SU-DHL-6 (cell line): ENCODE measurements around the gene TMEM258.

Experiments
- H2AFZ ChIP-seq: fragments of 200-600 bp; sonication (generic); 2 replicates; pipeline ENCODE4 v1.6.1; 2014; ENCODE audit warnings: low read depth, mild to moderate bottlenecking, moderate library complexity, mixed read lengths, antibody characterized with exemption, low read length; ENCODE audit not compliant: severe bottlenecking
- H3F3A ChIP-seq: fragments of 200-600 bp; shearing (Covaris generic); 2 replicates; pipeline ENCODE4 v1.6.0; 2016; ENCODE audit warnings: antibody characterized with exemption, mild to moderate bottlenecking; ENCODE audit not compliant: insufficient read depth
- H3K27ac ChIP-seq: fragments of 200-600 bp; sonication (generic); 2 replicates; pipeline ENCODE4 v1.5.1; 2016; ENCODE audit warnings: low read depth, mild to moderate bottlenecking, low read length, moderate library complexity, mixed read lengths
- H3K27me3 ChIP-seq: fragments of 200-600 bp; sonication (generic), shearing (Covaris generic); 2 replicates; pipeline ENCODE4 v1.6.0; 2014; ENCODE audit warnings: mild to moderate bottlenecking, low read length
- H3K36me3 ChIP-seq: fragments of 200-600 bp; sonication (generic); 2 replicates; pipeline ENCODE4 v1.6.1; 2014; ENCODE audit warnings: mild to moderate bottlenecking, low read length, mixed read lengths
- H3K4me2 ChIP-seq: fragments of 300-600, 200-600 bp; shearing (Covaris generic), sonication (generic); 2 replicates; pipeline ENCODE4 v1.6.0; 2014; ENCODE audit warnings: low read length, low read depth, mild to moderate bottlenecking; ENCODE audit not compliant: poor library complexity, severe bottlenecking
- H3K4me3 ChIP-seq: fragments of 200-600 bp; sonication (generic); 2 replicates; pipeline ENCODE4 v1.5.1; 2014; ENCODE audit warnings: antibody characterized with exemption, low read length, mild to moderate bottlenecking, mixed read lengths; ENCODE audit not compliant: insufficient read depth, poor library complexity, severe bottlenecking
- H3K79me2 ChIP-seq: fragments of 200-600 bp; sonication (generic); 2 replicates; pipeline ENCODE4 v1.6.1; 2014; ENCODE audit warnings: mild to moderate bottlenecking, low read length, moderate library complexity; ENCODE audit not compliant: insufficient read depth
- H3K9ac ChIP-seq: fragments of 200-600 bp; sonication (generic); 2 replicates; pipeline ENCODE4 v1.7.0; 2014; ENCODE audit warnings: mild to moderate bottlenecking, low read length
- H3K9me2 ChIP-seq: fragments of 200-600 bp; sonication (generic); replicated peaks from 2 replicates; pipeline ENCODE4 v1.6.1; 2014; ENCODE audit warnings: low read length; ENCODE audit not compliant: insufficient read depth
- H3K9me3 ChIP-seq: fragments of 200-600 bp; sonication (generic); 2 replicates; pipeline ENCODE4 v1.6.1; 2014; ENCODE audit warnings: low read length, mixed read lengths; ENCODE audit not compliant: insufficient read depth
- H4K20me1 ChIP-seq: fragments of 200-600 bp; sonication (generic); 2 replicates; pipeline ENCODE4 v1.6.1; 2014; ENCODE audit warnings: low read depth, mild to moderate bottlenecking, antibody characterized with exemption, low read length, moderate library complexity, mixed read lengths
- CTCF ChIP-seq: fragments of 200-600 bp; sonication (generic); IDR thresholded peaks from one replicate; pipeline ENCODE4 v1.5.1; 2017; ENCODE audit warnings: antibody characterized with exemption, mild to moderate bottlenecking, low read length, moderate library complexity; ENCODE audit not compliant: insufficient read depth, poor library complexity, severe bottlenecking
- EZH2phosphoT487 ChIP-seq: fragments of 200-600 bp; sonication (generic), shearing (Covaris generic); conservative IDR thresholded peaks from 2 replicates; pipeline ENCODE4 v1.6.1; 2018; ENCODE audit warnings: mild to moderate bottlenecking, antibody characterized with exemption, low read length, moderate library complexity, mixed read lengths

TMEM258 gene

GRCh38 chr11:61763930-61764605 is 28.3 kb downstream of the TMEM258 start:
- Histone ChIP-seq H3K4me2 (no peak overlapping the region), H2AFZ (no peak overlapping the region), H3K9me3 (no peaks in the 10 kb centered on the region), H3F3A (no peaks in the 10 kb centered on the region), H4K20me1 (no peaks in the 10 kb centered on the region), H3K27me3 (no peaks in the 10 kb centered on the region), H3K4me3 (no peak overlapping the region), H3K27ac (no peak overlapping the region), H3K79me2 (no peaks in the 10 kb centered on the region), H3K36me3 (no peaks in the 10 kb centered on the region), H3K9me2 (no peaks in the 10 kb centered on the region), H3K9ac (no peak overlapping the region)
- no peak for TF ChIP-seq CTCF
- no peak for TF ChIP-seq EZH2phosphoT487

- Histone ChIP-seq H3K79me2 (no peaks in the 10 kb centered on the region), H2AFZ (no peak overlapping the region), H3K4me2 (no peak overlapping the region), H3K27me3 (no peaks in the 10 kb centered on the region), H3K4me3 (no peak overlapping the region), H3K36me3 (no peaks in the 10 kb centered on the region), H3K27ac (no peak overlapping the region), H3K9me2 (no peaks in the 10 kb centered on the region), H3K9ac (no peak overlapping the region), H3F3A (no peaks in the 10 kb centered on the region), H4K20me1 (no peaks in the 10 kb centered on the region), H3K9me3 (no peaks in the 10 kb centered on the region)
- no peak for TF ChIP-seq EZH2phosphoT487
- TF ChIP-seq CTCF, result no peak
Observed at GRCh38 chr11:61762798-61763197, 29.6 kb downstream of the TMEM258 start.

GRCh38 chr11:61762223-61762615 is 30.2 kb downstream of the TMEM258 start:
- Histone ChIP-seq H2AFZ (no peak overlapping the region), H3K4me3 (no peak overlapping the region), H3K27me3 (no peaks in the 10 kb centered on the region), H3K27ac (no peak overlapping the region), H3K9me3 (no peaks in the 10 kb centered on the region), H4K20me1 (no peaks in the 10 kb centered on the region), H3K4me2 (no peak overlapping the region), H3K9ac (no peak overlapping the region), H3K36me3 (no peaks in the 10 kb centered on the region), H3K79me2 (no peaks in the 10 kb centered on the region), H3K9me2 (no peaks in the 10 kb centered on the region), H3F3A (no peaks in the 10 kb centered on the region)
- TF ChIP-seq CTCF (no peak), EZH2phosphoT487 (no peak)
